Measurements from ENCODE around the gene ATP5F1D.

- TF ChIP-seq, protein P1, sequence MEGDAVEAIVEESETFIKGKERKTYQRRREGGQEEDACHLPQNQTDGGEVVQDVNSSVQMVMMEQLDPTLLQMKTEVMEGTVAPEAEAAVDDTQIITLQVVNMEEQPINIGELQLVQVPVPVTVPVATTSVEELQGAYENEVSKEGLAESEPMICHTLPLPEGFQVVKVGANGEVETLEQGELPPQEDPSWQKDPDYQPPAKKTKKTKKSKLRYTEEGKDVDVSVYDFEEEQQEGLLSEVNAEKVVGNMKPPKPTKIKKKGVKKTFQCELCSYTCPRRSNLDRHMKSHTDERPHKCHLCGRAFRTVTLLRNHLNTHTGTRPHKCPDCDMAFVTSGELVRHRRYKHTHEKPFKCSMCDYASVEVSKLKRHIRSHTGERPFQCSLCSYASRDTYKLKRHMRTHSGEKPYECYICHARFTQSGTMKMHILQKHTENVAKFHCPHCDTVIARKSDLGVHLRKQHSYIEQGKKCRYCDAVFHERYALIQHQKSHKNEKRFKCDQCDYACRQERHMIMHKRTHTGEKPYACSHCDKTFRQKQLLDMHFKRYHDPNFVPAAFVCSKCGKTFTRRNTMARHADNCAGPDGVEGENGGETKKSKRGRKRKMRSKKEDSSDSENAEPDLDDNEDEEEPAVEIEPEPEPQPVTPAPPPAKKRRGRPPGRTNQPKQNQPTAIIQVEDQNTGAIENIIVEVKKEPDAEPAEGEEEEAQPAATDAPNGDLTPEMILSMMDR (IDR thresholded peaks at IDR 0.05), result no peak
- TF ChIP-seq POLR2A (IDR thresholded peaks at IDR 0.05) (no peak), POLR2AphosphoS5 (IDR thresholded peaks at IDR 0.05) (no peak)
These were observed 4.4 kb upstream of the ATP5F1D start for GRCh38 chr19:1237027-1237659.

Measured in upper lobe of left lung (tissue), 4 donors.